Keratinocyte (primary cell): ENCODE data around the gene COL4A4. TPM values are rescaled to one million over a fixed set of nuclear protein-coding genes. Genes with fewer than 3 reads are reported as not detected.

Experiments
- DNase-seq: peaks from one replicate; pipeline ENCODE4 v3.0.0-alpha.2; 2011; ENCODE audit warnings: low read depth, missing footprints, low spot score
- FAIRE-seq: peaks from 2 replicates; lab custom pipeline; 2011; peaks lifted over from hg19 to GRCh38; lab: Jason Lieb, UNC
- H2AFZ ChIP-seq: 2 replicates; pipeline ENCODE4 v1.6.0; 2012; ENCODE audit warnings: low read length, control low read depth, inconsistent platforms; ENCODE audit not compliant: control insufficient read depth
- H3K27ac ChIP-seq: 2 replicates; pipeline ENCODE4 v1.5.1; 2011; ENCODE audit warnings: low read length; ENCODE audit not compliant: control insufficient read depth, insufficient read depth
- H3K27me3 ChIP-seq: 3 replicates; pipeline ENCODE4 v1.6.0; 2011; ENCODE audit warnings: low read length; ENCODE audit not compliant: control insufficient read depth, insufficient read depth; ENCODE audit errors: extremely low read depth
- H3K36me3 ChIP-seq, 2 experiments: 2 replicates in 1 of 2; 3 replicates in 1 of 2; pipeline ENCODE4 v1.5.1; 2011; ENCODE audit warnings: low read length in 2 of 2, mild to moderate bottlenecking in 1 of 2; ENCODE audit not compliant: control insufficient read depth in 2 of 2, insufficient read depth in 2 of 2; ENCODE audit errors: extremely low read depth in 1 of 2
- H3K4me1 ChIP-seq: 3 replicates; pipeline ENCODE4 v1.5.1; 2011; ENCODE audit warnings: low read length; ENCODE audit not compliant: control insufficient read depth, insufficient read depth; ENCODE audit errors: extremely low read depth
- H3K4me2 ChIP-seq: 3 replicates; pipeline ENCODE4 v1.6.0; 2011; ENCODE audit warnings: low read depth, low read length; ENCODE audit not compliant: control insufficient read depth, insufficient read depth; ENCODE audit errors: extremely low read depth
- H3K4me3 ChIP-seq, 3 experiments: fragments of 200-600 bp in 1 of 3; sonication (generic) in 1 of 3; 2 replicates in 2 of 3; 3 replicates in 1 of 3; pipeline ENCODE4 v1.5.1; 2011 to 2016; ENCODE audit warnings: low read length in 3 of 3, mild to moderate bottlenecking in 3 of 3, control low read depth in 2 of 3, inconsistent platforms in 1 of 3, low read depth in 1 of 3, mixed read lengths in 1 of 3, mixed run types in 1 of 3, moderate library complexity in 1 of 3; ENCODE audit not compliant: control insufficient read depth in 2 of 3, insufficient read depth in 2 of 3; ENCODE audit errors: extremely low read depth in 1 of 3
- H3K79me2 ChIP-seq: 2 replicates; pipeline ENCODE4 v1.6.0; 2012; ENCODE audit warnings: low read length; ENCODE audit not compliant: control insufficient read depth, insufficient read depth
- H3K9ac ChIP-seq: 3 replicates; pipeline ENCODE4 v1.6.0; 2011; ENCODE audit warnings: low read length; ENCODE audit not compliant: control insufficient read depth, insufficient read depth; ENCODE audit errors: extremely low read depth
- H3K9me1 ChIP-seq: 3 replicates; pipeline ENCODE4 v1.6.0; 2011; ENCODE audit warnings: low read length; ENCODE audit not compliant: control insufficient read depth, insufficient read depth; ENCODE audit errors: extremely low read depth
- H3K9me3 ChIP-seq: 2 replicates; pipeline ENCODE4 v1.5.1; 2012; ENCODE audit warnings: low read depth, low read length; ENCODE audit not compliant: control insufficient read depth
- H4K20me1 ChIP-seq: 3 replicates; pipeline ENCODE4 v1.6.0; 2011; ENCODE audit warnings: low read length; ENCODE audit not compliant: control insufficient read depth, insufficient read depth; ENCODE audit errors: extremely low read depth
- EZH2 ChIP-seq: IDR thresholded peaks from one replicate; pipeline ENCODE4 v1.6.1; 2012; ENCODE audit warnings: inconsistent platforms, mild to moderate bottlenecking, low read length, moderate library complexity
- dilution Hi-C: fragments of 300-500 bp; cut with MboI; formaldehyde crosslinking; loops from one replicate; pipeline ENCODE4 v1.7.0; 2020; ENCODE audit warnings: low sequenced_read_pairs; ENCODE audit not compliant: extremely low pct_ligation_motif_present
- polyA plus RNA-seq, 5 experiments: library from polyadenylated mRNA; depleted of rRNA in 3 of 5; stranded (reverse) in 3 of 5; stranded (forward) in 1 of 5; unstranded in 1 of 5; fragments of >200 nt; gene quantifications; 1 replicate in 1 of 5; 2 replicates in 3 of 5; 3 replicates in 1 of 5; pipeline versions ENCODE4 v1.2.1 to v1.2.3, GENCODE V29; 2011 to 2012; ENCODE audit warnings: missing spikeins in 2 of 5, low read depth in 1 of 5, low replicate concordance in 1 of 5
- TF ChIP-seq, protein P1 (sequence below), 3 experiments: IDR thresholded peaks in 1 of 3; conservative IDR thresholded peaks in 1 of 3; optimal IDR thresholded peaks in 1 of 3; 2 replicates in 2 of 3; 3 replicates in 1 of 3; pipeline versions ENCODE3 to v1.5.1; 2011; ENCODE audit warnings: low read length in 3 of 3, mild to moderate bottlenecking in 3 of 3, moderate library complexity in 2 of 3, control low read depth in 1 of 3, inconsistent platforms in 1 of 3; ENCODE audit not compliant: insufficient read depth in 2 of 3; ENCODE audit errors: extremely low read depth in 1 of 3

The COL4A4 gene
- polyA plus RNA-seq, 1 donor (not counting 4 experiments of a cell fraction or from before 2014, with no cell fraction given): not detected

- Histone ChIP-seq H3K4me3 (no peak overlapping the region), H3K36me3 (peaks cover 0 to 3% of the 10 kb centered on the region in 2 experiments), H2AFZ (no peak overlapping the region), H3K4me2 (no peak overlapping the region), H3K79me2 (no peaks in the 10 kb centered on the region), H4K20me1 (no peaks in the 10 kb centered on the region), H3K27me3 (no peaks in the 10 kb centered on the region), H3K9me3 (no peaks in the 10 kb centered on the region), H3K9me1 (no peaks in the 10 kb centered on the region), H3K4me1 (no peaks in the 10 kb centered on the region), H3K27ac (no peak overlapping the region), H3K9ac (no peak overlapping the region)
- dilution Hi-C loops: no loop called here
- FAIRE-seq (no peak), DNase-seq (no peak)
- TF ChIP-seq EZH2: no peak
- TF ChIP-seq, protein P1, sequence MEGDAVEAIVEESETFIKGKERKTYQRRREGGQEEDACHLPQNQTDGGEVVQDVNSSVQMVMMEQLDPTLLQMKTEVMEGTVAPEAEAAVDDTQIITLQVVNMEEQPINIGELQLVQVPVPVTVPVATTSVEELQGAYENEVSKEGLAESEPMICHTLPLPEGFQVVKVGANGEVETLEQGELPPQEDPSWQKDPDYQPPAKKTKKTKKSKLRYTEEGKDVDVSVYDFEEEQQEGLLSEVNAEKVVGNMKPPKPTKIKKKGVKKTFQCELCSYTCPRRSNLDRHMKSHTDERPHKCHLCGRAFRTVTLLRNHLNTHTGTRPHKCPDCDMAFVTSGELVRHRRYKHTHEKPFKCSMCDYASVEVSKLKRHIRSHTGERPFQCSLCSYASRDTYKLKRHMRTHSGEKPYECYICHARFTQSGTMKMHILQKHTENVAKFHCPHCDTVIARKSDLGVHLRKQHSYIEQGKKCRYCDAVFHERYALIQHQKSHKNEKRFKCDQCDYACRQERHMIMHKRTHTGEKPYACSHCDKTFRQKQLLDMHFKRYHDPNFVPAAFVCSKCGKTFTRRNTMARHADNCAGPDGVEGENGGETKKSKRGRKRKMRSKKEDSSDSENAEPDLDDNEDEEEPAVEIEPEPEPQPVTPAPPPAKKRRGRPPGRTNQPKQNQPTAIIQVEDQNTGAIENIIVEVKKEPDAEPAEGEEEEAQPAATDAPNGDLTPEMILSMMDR (optimal IDR thresholded peaks at IDR 0.05 in 1 of 3, IDR thresholded peaks at IDR 0.05 in 1 of 3, conservative IDR thresholded peaks at IDR 0.05 in 1 of 3; ENCODE audit: extremely low read depth in 1 of 3, insufficient read depth in 2 of 3, low read length in 3 of 3): no peak
Observed at GRCh38 chr2:227000123-227000522, 163.9 kb downstream of the COL4A4 start.

- Histone ChIP-seq H3K36me3 (peaks cover 0 to 3% of the 10 kb centered on the region in 2 experiments), H3K27me3 (no peaks in the 10 kb centered on the region), H3K9me3 (no peaks in the 10 kb centered on the region), H3K79me2 (no peaks in the 10 kb centered on the region), H3K9ac (no peak overlapping the region), H3K4me3 (no peak overlapping the region), H3K4me1 (no peaks in the 10 kb centered on the region), H4K20me1 (no peaks in the 10 kb centered on the region), H3K4me2 (no peak overlapping the region), H3K9me1 (no peaks in the 10 kb centered on the region), H3K27ac (no peak overlapping the region), H2AFZ (no peak overlapping the region)
- dilution Hi-C loops: no loop called here
- FAIRE-seq: no peak
- DNase-seq: no peak
- no peak for TF ChIP-seq EZH2
- TF ChIP-seq, protein P1 (optimal IDR thresholded peaks at IDR 0.05 in 1 of 3, IDR thresholded peaks at IDR 0.05 in 1 of 3, conservative IDR thresholded peaks at IDR 0.05 in 1 of 3; ENCODE audit: extremely low read depth in 1 of 3, insufficient read depth in 2 of 3, low read length in 3 of 3): no peak
Observed at GRCh38 chr2:226999661-227000060, 164.3 kb downstream of the COL4A4 start.
